ENCODE results near the gene CD99L2. TPM values are rescaled to one million over a fixed set of nuclear protein-coding genes. Genes with fewer than 3 reads are reported as not detected.

CD99L2 gene
- total RNA-seq, 6 experiments from 2014 or later, result 25.5 to 53.6 (median 33.0) TPM

GRCh38 chrX:150844016-150844415 lies 54.5 kb downstream of the CD99L2 start:
- no peak for DNase-seq

DNA sequence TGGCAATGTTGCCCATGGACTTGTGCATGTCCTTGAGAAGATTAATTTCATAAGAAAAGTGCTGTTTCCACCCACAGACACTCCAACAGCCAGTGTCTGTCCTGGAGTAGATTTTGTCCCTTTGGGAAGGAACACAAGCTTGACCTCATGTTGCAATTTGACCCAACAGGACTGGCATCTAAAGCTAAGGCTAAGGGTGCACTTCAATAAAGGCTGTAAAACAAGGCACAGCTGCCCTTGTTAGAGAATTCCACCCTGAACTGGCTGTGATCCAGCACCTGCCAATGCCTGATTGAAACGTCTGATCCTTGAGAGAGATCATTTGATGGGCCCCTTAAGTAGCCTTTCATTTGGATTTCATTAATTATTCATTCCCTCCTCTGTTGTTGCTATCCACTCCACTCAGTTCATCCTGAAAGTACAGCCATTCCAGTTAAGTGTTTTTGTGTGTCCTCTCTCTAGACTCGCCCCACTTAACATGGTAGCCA lies 56.2 kb downstream of the CD99L2 start:
- intact Hi-C loops (cut with DNase I), result no loop called here
- H3K9me3 ChIP-seq, result no peaks in the 10 kb centered on the region
- DNase-seq, result peak in 1 of 3 donors; percentile 51
- WGBS (ENCODE audit: insufficient coverage, low coverage, low lambda C conversion rate, missing lambda C conversion rate), result 54% methylated on average over 2 of the region's 2 CpGs
- H3K27me3 ChIP-seq, result no peaks in the 10 kb centered on the region
- peaks cover 0 to 37% (median 0%) of the 10 kb centered on the region in 4 donors for H3K4me1 ChIP-seq
- H3K27ac ChIP-seq, result peak overlapping the region; percentile 1 to 59 (median 57)
- no peak overlapping the region for H3K4me3 ChIP-seq
- peak; percentile 24 to 67 (median 59) for ATAC-seq
- TF ChIP-seq POLR2A (IDR thresholded peaks at IDR 0.05) (no peak), CTCF (IDR thresholded peaks at IDR 0.05) (no peak)
- no peaks in the 10 kb centered on the region for H3K36me3 ChIP-seq

More at GRCh38 chrX:150844016-150844415, 54.5 kb downstream of the CD99L2 start:
- peak overlapping the region in 1 of 3 donors; percentile 5 for H3K27ac ChIP-seq
- TF ChIP-seq POLR2A (IDR thresholded peaks at IDR 0.05), result no peak
- no peak for TF ChIP-seq CTCF (IDR thresholded peaks at IDR 0.05)
- H3K4me3 ChIP-seq, result no peak overlapping the region
- intact Hi-C loops (cut with DNase I), result no loop called here
- no peaks in the 10 kb centered on the region for H3K27me3 ChIP-seq
- no peaks in the 10 kb centered on the region for H3K9me3 ChIP-seq
- no peaks in the 10 kb centered on the region for H3K36me3 ChIP-seq
- 54% methylated on average over 3 of the region's 3 CpGs for WGBS (ENCODE audit: insufficient coverage, low coverage, low lambda C conversion rate, missing lambda C conversion rate)
- H3K4me1 ChIP-seq, result peaks cover 0 to 38% (median under 1%) of the 10 kb centered on the region in 4 donors
- no peak for ATAC-seq

DNA sequence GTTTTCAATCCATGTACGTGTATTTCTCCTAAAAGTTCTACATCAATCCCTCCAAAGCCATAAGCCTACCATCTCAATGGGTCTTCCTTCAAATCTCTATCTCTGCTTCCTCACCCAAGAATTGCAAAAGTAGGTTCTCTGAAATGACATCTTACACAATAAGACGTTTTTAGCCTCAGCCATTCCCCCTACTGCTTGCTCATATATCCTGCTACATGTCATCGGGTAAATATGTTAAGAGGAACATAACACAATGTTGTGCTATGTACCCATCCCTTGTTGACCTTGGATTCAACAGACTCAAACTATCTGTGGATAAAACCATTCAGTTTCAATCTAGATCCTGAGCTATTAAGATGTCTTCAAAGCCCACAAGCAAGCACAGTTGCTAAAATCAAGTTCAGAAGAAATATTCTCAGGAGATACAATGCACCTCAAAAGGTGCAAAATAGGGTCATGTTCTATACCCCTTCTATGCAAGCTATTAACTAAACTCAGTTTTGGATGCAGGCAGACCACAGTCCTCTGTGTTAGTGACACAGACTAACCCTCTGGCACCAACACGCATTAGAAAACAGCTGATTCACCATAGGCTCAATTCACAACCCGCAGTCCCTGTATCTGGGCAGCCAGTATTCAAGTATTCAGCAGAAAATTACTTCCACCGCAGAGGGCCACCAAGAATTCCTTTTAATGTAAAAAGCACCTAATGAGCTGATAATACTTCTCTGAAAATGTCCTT lies 56.8 kb downstream of the CD99L2 start:
- intact Hi-C loops (cut with DNase I), result no loop called here
- Histone ChIP-seq H3K4me3 (no peak overlapping the region), H3K27ac (peak overlapping the region; percentile 1 to 59 (median 57)), H3K27me3 (no peaks in the 10 kb centered on the region), H3K36me3 (no peaks in the 10 kb centered on the region), H3K4me1 (peaks cover 0 to 31% (median 0%) of the 10 kb centered on the region in 4 donors), H3K9me3 (no peaks in the 10 kb centered on the region)
- peak; percentile 25 to 43 (median 33) for ATAC-seq
- DNase-seq, result no peak
- TF ChIP-seq POLR2A (IDR thresholded peaks at IDR 0.05) (no peak), CTCF (IDR thresholded peaks at IDR 0.05) (no peak)
- 43% methylated on average over 6 of the region's 6 CpGs for WGBS (ENCODE audit: insufficient coverage, low coverage, low lambda C conversion rate, missing lambda C conversion rate)

GRCh38 chrX:150837845-150838244 lies 60.6 kb downstream of the CD99L2 start:
- peak in 1 of 4 donors; percentile 42 for ATAC-seq
- WGBS (ENCODE audit: insufficient coverage, low coverage, low lambda C conversion rate, missing lambda C conversion rate), result 54% methylated on average over 4 of the region's 4 CpGs
- H3K36me3 ChIP-seq, result no peaks in the 10 kb centered on the region
- intact Hi-C loops (cut with DNase I), result no loop called here
- no peaks in the 10 kb centered on the region for H3K9me3 ChIP-seq
- H3K27me3 ChIP-seq, result no peaks in the 10 kb centered on the region
- H3K4me3 ChIP-seq, result no peak overlapping the region
- peaks cover 0 to 11% (median 0%) of the 10 kb centered on the region in 4 donors for H3K4me1 ChIP-seq
- TF ChIP-seq CTCF (IDR thresholded peaks at IDR 0.05) (no peak), POLR2A (IDR thresholded peaks at IDR 0.05) (no peak)
- H3K27ac ChIP-seq, result no peak overlapping the region
- DNase-seq, result no peak
